Cortex of kidney (tissue), 1 donor: ENCODE data around the gene NBL1.

Source experiments
- DNase-seq: peaks from one replicate; lab custom pipeline; 2025; lab: John Stamatoyannopoulos, UW

NBL1 gene

GRCh38 chr1:19670787-19671186 lies 26.7 kb downstream of the NBL1 start:
- DNase-seq: no peak

- DNase-seq: no peak
Observed at GRCh38 chr1:19672237-19672636, 28.1 kb downstream of the NBL1 start.

- DNase-seq: no peak
Observed at GRCh38 chr1:19675797-19676196, 31.7 kb downstream of the NBL1 start.

GRCh38 chr1:19676438-19676922 lies 32.4 kb downstream of the NBL1 start:
- no peak for DNase-seq

GRCh38 chr1:19678493-19678892 lies 34.4 kb downstream of the NBL1 start:
- DNase-seq: no peak

- DNase-seq: no peak
Observed at GRCh38 chr1:19678931-19679453, 34.9 kb downstream of the NBL1 start.

- DNase-seq: no peak
Observed at GRCh38 chr1:19679691-19680090, 35.6 kb downstream of the NBL1 start.

GRCh38 chr1:19680644-19681043 lies 36.5 kb downstream of the NBL1 start:
- no peak for DNase-seq

- DNase-seq: no peak
Observed at GRCh38 chr1:19682257-19682656, 38.1 kb downstream of the NBL1 start.

GRCh38 chr1:19682901-19683300 lies 38.8 kb downstream of the NBL1 start:
- no peak for DNase-seq

- DNase-seq: no peak
Observed at GRCh38 chr1:19683351-19683750, 39.2 kb downstream of the NBL1 start.

GRCh38 chr1:19684677-19685076 lies 40.6 kb downstream of the NBL1 start:
- DNase-seq: no peak

GRCh38 chr1:19685994-19686393 lies 41.9 kb downstream of the NBL1 start:
- no peak for DNase-seq

GRCh38 chr1:19687414-19687813 lies 43.3 kb downstream of the NBL1 start:
- DNase-seq: no peak

GRCh38 chr1:19688041-19688842 lies 44.1 kb downstream of the NBL1 start:
- no peak for DNase-seq

GRCh38 chr1:19689085-19689757 lies 45.1 kb downstream of the NBL1 start:
- no peak for DNase-seq

GRCh38 chr1:19689856-19690255 lies 45.7 kb downstream of the NBL1 start:
- DNase-seq: no peak

- DNase-seq: no peak
Observed at GRCh38 chr1:19690342-19690741, 46.2 kb downstream of the NBL1 start.

GRCh38 chr1:19694298-19694697 lies 50.2 kb downstream of the NBL1 start:
- DNase-seq: no peak

GRCh38 chr1:19695772-19696171 lies 51.7 kb downstream of the NBL1 start:
- no peak for DNase-seq

- no peak for DNase-seq
Observed at GRCh38 chr1:19696820-19697219, 52.7 kb downstream of the NBL1 start.

GRCh38 chr1:19698181-19698580 lies 54.1 kb downstream of the NBL1 start:
- DNase-seq: no peak

GRCh38 chr1:19700079-19700777 lies 56.1 kb downstream of the NBL1 start:
- DNase-seq: no peak
